ENCODE results near the gene DDX27. TPM values are rescaled to one million over a fixed set of nuclear protein-coding genes. Genes with fewer than 3 reads are reported as not detected.

DDX27 gene
- total RNA-seq, 1 donor from 2014 or later, result 37.9 TPM

DNA sequence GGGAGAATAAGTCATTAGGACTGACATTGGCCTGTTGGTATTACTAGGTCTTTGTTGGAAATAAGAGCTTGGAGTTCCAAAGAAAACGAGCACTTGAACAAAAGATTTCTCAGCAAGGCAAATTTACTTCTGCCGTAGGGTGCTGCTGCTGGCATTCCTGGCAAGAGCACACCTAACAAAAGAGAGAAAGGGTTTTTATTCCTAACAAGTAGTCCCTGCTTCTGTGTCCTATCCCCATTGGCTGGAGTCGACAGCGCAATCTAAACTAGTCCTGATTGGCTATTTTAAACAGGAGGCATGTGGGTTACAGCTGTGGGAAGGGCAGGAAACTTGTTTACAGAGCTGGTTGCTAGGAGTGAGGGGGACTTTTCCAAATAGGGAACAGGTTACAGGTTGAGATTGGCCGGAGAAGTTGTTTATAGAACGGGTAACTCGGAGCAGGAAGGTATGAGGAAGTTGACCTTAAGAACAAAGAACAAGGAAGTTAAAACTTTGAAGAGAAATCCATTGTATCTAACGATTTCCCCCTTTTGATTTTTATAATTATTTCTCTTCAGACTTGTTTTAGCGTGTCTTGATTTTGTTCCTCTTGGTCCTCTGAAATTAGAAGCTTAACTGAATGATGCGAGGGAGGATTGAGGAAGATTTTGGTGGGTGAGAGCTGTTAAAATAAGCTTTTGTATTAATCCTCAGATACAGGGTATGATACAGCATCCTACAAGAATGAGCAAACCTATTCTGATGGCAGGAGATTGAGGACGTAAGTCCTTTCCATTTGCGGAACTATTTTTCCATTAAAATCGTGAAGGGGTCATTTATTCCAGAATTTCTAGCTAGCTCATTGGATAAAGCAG is 62.1 kb downstream of the DDX27 start:
- H3K4me1 Mint-ChIP-seq, result peaks cover 72% of the 10 kb centered on the region
- H3K36me3 Mint-ChIP-seq, result peaks cover 76% of the 10 kb centered on the region
- no peak for DNase-seq (ENCODE audit: low spot score in 2 of 2, unreplicated experiment in 2 of 2)
- no peaks in the 10 kb centered on the region for H3K27me3 Mint-ChIP-seq (ENCODE audit: low read depth)
- peak overlapping the region; percentile 98 for H3K27ac Mint-ChIP-seq
- H3K4me3 Mint-ChIP-seq, result peak overlapping the region; percentile 95
- H3K9me3 Mint-ChIP-seq, result peaks cover 52% of the 10 kb centered on the region
- no peak for TF ChIP-seq CTCF (IDR thresholded peaks at IDR 0.05; ENCODE audit: unreplicated experiment)

DNA sequence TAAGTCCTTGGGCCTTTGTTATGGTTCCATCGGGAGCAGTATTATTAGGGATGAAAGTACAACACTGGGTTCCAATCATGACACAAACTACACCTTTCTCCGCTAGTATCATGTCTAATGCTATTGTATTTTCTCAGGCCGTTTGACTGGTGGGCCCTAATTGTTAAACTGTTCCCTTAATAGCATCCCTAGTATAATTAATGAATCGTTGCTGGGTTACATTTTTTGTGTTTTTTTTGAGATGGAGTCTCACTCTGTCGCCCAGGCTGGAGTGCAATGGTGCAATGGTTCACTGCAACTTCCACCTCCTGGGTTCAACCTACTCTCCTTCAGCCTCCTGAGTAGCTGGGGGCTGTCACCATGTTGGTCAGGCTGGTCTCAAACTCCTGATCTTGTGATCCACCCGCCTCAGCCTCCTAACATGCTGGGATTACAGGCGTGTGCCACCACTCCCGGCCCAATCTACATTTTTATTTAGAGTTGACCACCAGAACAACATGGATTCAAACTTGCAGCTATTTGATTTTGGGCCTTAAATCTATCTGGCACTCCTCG is 62.8 kb downstream of the DDX27 start:
- Mint-ChIP-seq H3K36me3 (peaks cover 83% of the 10 kb centered on the region), H3K27me3 (ENCODE audit: low read depth) (no peaks in the 10 kb centered on the region), H3K4me1 (peaks cover 66% of the 10 kb centered on the region), H3K27ac (peak overlapping the region; percentile 98), H3K9me3 (peaks cover 59% of the 10 kb centered on the region), H3K4me3 (peak overlapping the region; percentile 95)
- DNase-seq (ENCODE audit: low spot score in 2 of 2, unreplicated experiment in 2 of 2), result no peak
- TF ChIP-seq CTCF (IDR thresholded peaks at IDR 0.05; ENCODE audit: unreplicated experiment), result no peak

GRCh38 chr20:49282584-49283171 is 63.5 kb downstream of the DDX27 start:
- Mint-ChIP-seq H3K36me3 (peaks cover 89% of the 10 kb centered on the region), H3K27ac (peak overlapping the region; percentile 98), H3K4me3 (peak overlapping the region; percentile 95), H3K4me1 (peaks cover 68% of the 10 kb centered on the region), H3K9me3 (peaks cover 66% of the 10 kb centered on the region), H3K27me3 (ENCODE audit: low read depth) (no peaks in the 10 kb centered on the region)
- TF ChIP-seq CTCF (IDR thresholded peaks at IDR 0.05; ENCODE audit: unreplicated experiment), result no peak
- no peak for DNase-seq (ENCODE audit: low spot score in 2 of 2, unreplicated experiment in 2 of 2)

GRCh38 chr20:49283176-49283702 is 64.0 kb downstream of the DDX27 start:
- Mint-ChIP-seq H3K27ac (peak overlapping the region; percentile 98), H3K27me3 (ENCODE audit: low read depth) (no peaks in the 10 kb centered on the region), H3K4me1 (peaks cover 68% of the 10 kb centered on the region), H3K36me3 (peaks cover 95% of the 10 kb centered on the region), H3K4me3 (peak overlapping the region; percentile 95), H3K9me3 (peaks cover 66% of the 10 kb centered on the region)
- no peak for DNase-seq (ENCODE audit: low spot score in 2 of 2, unreplicated experiment in 2 of 2)
- no peak for TF ChIP-seq CTCF (IDR thresholded peaks at IDR 0.05; ENCODE audit: unreplicated experiment)

DNA sequence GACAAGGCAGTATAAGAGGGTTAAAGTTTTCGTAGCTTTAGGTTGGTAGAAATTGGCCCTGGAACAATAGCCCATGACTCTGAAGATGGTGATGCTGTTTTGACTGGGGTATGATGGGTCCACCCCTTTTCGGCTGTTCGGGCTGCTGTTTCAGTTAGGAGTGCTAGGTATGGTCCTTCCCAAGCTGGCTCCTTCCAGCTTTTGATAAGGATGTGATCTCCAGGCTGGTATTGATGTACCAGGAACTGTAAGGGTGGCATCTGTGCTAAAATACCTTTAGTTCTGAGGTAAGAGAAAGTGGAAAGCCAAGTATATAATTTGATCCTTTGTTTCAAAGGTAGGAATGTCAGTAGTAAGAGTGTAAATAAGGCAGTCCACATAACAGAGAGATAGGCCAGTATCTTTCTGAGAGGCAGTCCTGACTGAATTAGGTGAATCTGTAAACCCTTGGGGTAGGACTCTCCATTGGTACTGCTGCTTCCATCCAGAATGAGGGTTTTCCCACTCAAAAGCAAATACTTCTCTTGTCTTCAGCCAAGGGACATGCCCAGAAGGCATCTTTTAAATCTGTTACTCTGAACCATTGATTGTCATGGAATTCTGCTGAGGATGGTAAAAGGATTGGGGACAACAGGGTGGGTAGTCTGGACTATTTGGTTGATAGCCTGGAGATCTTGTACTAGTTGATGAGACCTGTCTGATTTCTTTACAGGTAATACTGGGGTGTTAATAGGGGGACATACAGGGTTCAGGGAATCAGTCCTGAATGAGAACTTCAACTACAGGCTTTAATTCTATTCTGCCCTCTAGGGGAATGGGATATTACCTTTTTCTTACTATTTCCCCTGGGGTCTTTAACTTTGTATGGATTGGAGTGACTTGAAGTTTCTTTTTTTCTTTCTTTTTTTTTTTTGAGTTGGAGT is 64.7 kb downstream of the DDX27 start:
- DNase-seq (ENCODE audit: low spot score in 2 of 2, unreplicated experiment in 2 of 2), result no peak
- Mint-ChIP-seq H3K27ac (peak overlapping the region; percentile 2), H3K36me3 (peaks cover 99% of the 10 kb centered on the region), H3K9me3 (peaks cover 67% of the 10 kb centered on the region), H3K4me3 (peak overlapping the region; percentile 25), H3K27me3 (ENCODE audit: low read depth) (no peaks in the 10 kb centered on the region), H3K4me1 (peaks cover 65% of the 10 kb centered on the region)
- no peak for TF ChIP-seq CTCF (IDR thresholded peaks at IDR 0.05; ENCODE audit: unreplicated experiment)

Data from mesothelial cell of epicardium (in vitro differentiated cells).